ENCODE results near the gene TMEM123. TPM values are rescaled to one million over a fixed set of nuclear protein-coding genes. Genes with fewer than 3 reads are reported as not detected.

The TMEM123 gene
- total and polyA plus RNA-seq, 10 of the 15 experiments (the other 5 are each of a cell fraction or from before 2014, with no cell fraction given) = 35.1 to 667 (median 123) TPM

GRCh38 chr11:102364991-102365390 lies 87.6 kb downstream of the TMEM123 start:
- POLR2A ChIA-PET = no interaction called here
- 100% methylated on average over 1 of the region's 1 CpG for WGBS (ENCODE audit: insufficient coverage, insufficient replicate concordance, low lambda C conversion rate, missing lambda C conversion rate)
- no peak for TF ChIP-seq SMC3 (IDR thresholded peaks at IDR 0.05; ENCODE audit: borderline replicate concordance, low read length)
- no peak for TF ChIP-seq SPI1 (IDR thresholded peaks at IDR 0.05; ENCODE audit: borderline replicate concordance, insufficient read depth, low read depth, low read length)
- TF ChIP-seq, protein P1, sequence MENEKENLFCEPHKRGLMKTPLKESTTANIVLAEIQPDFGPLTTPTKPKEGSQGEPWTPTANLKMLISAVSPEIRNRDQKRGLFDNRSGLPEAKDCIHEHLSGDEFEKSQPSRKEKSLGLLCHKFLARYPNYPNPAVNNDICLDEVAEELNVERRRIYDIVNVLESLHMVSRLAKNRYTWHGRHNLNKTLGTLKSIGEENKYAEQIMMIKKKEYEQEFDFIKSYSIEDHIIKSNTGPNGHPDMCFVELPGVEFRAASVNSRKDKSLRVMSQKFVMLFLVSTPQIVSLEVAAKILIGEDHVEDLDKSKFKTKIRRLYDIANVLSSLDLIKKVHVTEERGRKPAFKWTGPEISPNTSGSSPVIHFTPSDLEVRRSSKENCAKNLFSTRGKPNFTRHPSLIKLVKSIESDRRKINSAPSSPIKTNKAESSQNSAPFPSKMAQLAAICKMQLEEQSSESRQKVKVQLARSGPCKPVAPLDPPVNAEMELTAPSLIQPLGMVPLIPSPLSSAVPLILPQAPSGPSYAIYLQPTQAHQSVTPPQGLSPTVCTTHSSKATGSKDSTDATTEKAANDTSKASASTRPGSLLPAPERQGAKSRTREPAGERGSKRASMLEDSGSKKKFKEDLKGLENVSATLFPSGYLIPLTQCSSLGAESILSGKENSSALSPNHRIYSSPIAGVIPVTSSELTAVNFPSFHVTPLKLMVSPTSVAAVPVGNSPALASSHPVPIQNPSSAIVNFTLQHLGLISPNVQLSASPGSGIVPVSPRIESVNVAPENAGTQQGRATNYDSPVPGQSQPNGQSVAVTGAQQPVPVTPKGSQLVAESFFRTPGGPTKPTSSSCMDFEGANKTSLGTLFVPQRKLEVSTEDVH (IDR thresholded peaks at IDR 0.05; ENCODE audit: low read depth, partially characterized antibody) = no peak
- no peak for TF ChIP-seq TARDBP (IDR thresholded peaks at IDR 0.05; ENCODE audit: borderline replicate concordance)
- no peak for TF ChIP-seq CBX5 (IDR thresholded peaks at IDR 0.05; ENCODE audit: low read depth)
- TF ChIP-seq E2F4 (IDR thresholded peaks at IDR 0.05; ENCODE audit: low read depth, low read length) = no peak
- TF ChIP-seq, protein P2, sequence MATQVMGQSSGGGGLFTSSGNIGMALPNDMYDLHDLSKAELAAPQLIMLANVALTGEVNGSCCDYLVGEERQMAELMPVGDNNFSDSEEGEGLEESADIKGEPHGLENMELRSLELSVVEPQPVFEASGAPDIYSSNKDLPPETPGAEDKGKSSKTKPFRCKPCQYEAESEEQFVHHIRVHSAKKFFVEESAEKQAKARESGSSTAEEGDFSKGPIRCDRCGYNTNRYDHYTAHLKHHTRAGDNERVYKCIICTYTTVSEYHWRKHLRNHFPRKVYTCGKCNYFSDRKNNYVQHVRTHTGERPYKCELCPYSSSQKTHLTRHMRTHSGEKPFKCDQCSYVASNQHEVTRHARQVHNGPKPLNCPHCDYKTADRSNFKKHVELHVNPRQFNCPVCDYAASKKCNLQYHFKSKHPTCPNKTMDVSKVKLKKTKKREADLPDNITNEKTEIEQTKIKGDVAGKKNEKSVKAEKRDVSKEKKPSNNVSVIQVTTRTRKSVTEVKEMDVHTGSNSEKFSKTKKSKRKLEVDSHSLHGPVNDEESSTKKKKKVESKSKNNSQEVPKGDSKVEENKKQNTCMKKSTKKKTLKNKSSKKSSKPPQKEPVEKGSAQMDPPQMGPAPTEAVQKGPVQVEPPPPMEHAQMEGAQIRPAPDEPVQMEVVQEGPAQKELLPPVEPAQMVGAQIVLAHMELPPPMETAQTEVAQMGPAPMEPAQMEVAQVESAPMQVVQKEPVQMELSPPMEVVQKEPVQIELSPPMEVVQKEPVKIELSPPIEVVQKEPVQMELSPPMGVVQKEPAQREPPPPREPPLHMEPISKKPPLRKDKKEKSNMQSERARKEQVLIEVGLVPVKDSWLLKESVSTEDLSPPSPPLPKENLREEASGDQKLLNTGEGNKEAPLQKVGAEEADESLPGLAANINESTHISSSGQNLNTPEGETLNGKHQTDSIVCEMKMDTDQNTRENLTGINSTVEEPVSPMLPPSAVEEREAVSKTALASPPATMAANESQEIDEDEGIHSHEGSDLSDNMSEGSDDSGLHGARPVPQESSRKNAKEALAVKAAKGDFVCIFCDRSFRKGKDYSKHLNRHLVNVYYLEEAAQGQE (IDR thresholded peaks at IDR 0.05; ENCODE audit: low read depth, low read length) = no peak
- TF ChIP-seq IKZF1 (conservative IDR thresholded peaks at IDR 0.05) = no peak
- no peak for TF ChIP-seq CHD1 (IDR thresholded peaks at IDR 0.05; ENCODE audit: low read depth, low read length)
- no peak for TF ChIP-seq BACH1 (IDR thresholded peaks at IDR 0.05; ENCODE audit: borderline replicate concordance)
- TF ChIP-seq NFYB (IDR thresholded peaks at IDR 0.05; ENCODE audit: insufficient read depth, low read depth, low read length) = no peak
- TF ChIP-seq FOXM1 (IDR thresholded peaks at IDR 0.05; ENCODE audit: low read depth, low read length) = no peak
- TF ChIP-seq BCL3 (IDR thresholded peaks at IDR 0.05; ENCODE audit: borderline replicate concordance, insufficient read depth, low read depth, low read length, poor library complexity, severe bottlenecking) = no peak
- TF ChIP-seq EED (IDR thresholded peaks at IDR 0.05; ENCODE audit: low read depth) = no peak

More at GRCh38 chr11:102364991-102365390, 87.6 kb downstream of the TMEM123 start:
- ATAC-seq (no peak), FAIRE-seq (no peak), DNase-seq (ENCODE audit: low read depth, low spot score) (no peak)
- Histone ChIP-seq H3K4me2 (ENCODE audit: control insufficient read depth, insufficient read depth) (no peak overlapping the region), H3K79me2 (ENCODE audit: control insufficient read depth, insufficient read depth, low read length) (no peaks in the 10 kb centered on the region), H3K4me1 (ENCODE audit: control insufficient read depth, insufficient read depth, low read length) (peaks cover 11% of the 10 kb centered on the region; the same call in 1 of the 2 replicates), H3K27ac (ENCODE audit: control insufficient read depth, insufficient read depth) (no peak overlapping the region), H2AFZ (ENCODE audit: control insufficient read depth, low read depth, low read length) (no peak overlapping the region), H3K4me3 (no peak overlapping the region), H3K27me3 (replicated peaks in 1 of 2; ENCODE audit: control insufficient read depth in 2 of 2, insufficient read depth in 2 of 2, low read length in 1 of 2) (no peaks in the 10 kb centered on the region), H3K36me3 (ENCODE audit: control insufficient read depth in 2 of 2, insufficient read depth in 2 of 2, low read length in 1 of 2) (peaks cover 4 to 16% of the 10 kb centered on the region in 2 experiments), H3K9ac (ENCODE audit: control insufficient read depth, insufficient read depth, low read length) (no peak overlapping the region), H4K20me1 (ENCODE audit: control insufficient read depth, insufficient read depth) (no peaks in the 10 kb centered on the region), H3K9me3 (replicated peaks; ENCODE audit: control insufficient read depth, insufficient read depth, low read length) (no peaks in the 10 kb centered on the region; the same call in 2 of the 3 replicates)
- BruUV-seq (replicated peaks) = no TSS peak
- in situ Hi-C loops (cut with MboI) = no loop called here
- RAD21 ChIA-PET (ENCODE audit: unreplicated experiment) = interaction anchor here (1.1 to 1.5 kb wide), 3 partner anchors 77 to 301 kb away, joined by 4 read pairs; no protein-coding TSS in a partner anchor
- SMC1A ChIA-PET (ENCODE audit: uncharacterized antibody, unreplicated experiment) = interaction anchor here (0.7 to 6.4 kb wide), 8 partner anchors 16 to 648 kb away, joined by 3 to 77 read pairs (median 10); no protein-coding TSS in a partner anchor
- intact Hi-C loops (cut with micrococcal nuclease; ENCODE audit: unreplicated experiment) = no loop called here
- CTCF ChIA-PET = interaction anchor here (1.3 to 5.1 kb wide), 7 partner anchors 15 to 302 kb away, joined by 3 to 90 read pairs (median 18); no protein-coding TSS in a partner anchor

All from GM12878 (cell line).